Measurements from ENCODE around the gene ZNF333. TPM values are rescaled to one million over a fixed set of nuclear protein-coding genes. Genes with fewer than 3 reads are reported as not detected.
A peak's percentile ranks its signal among the peaks of the same experiment; 100 is the strongest.
"Not testable (repeated sequence)": the region's sequence is repeated elsewhere in the genome, so short reads cannot be mapped to it uniquely, and the experiment has no call there.

ZNF333 gene
- total and polyA plus RNA-seq, 7 donors = 1.8 to 55.4 (median 27.2) TPM

- Histone ChIP-seq H3K4me3 (no peak overlapping the region), H3K27ac (no peak overlapping the region), H3K27me3 (peaks cover 0 to 9% (median 0%) of the 10 kb centered on the region in 3 donors), H3K9me3 (no peaks in the 10 kb centered on the region), H3K4me1 (no peaks in the 10 kb centered on the region), H3K36me3 (no peaks in the 10 kb centered on the region)
- TF ChIP-seq POLR2AphosphoS5 (IDR thresholded peaks at IDR 0.05) (no peak), POLR2A (IDR thresholded peaks at IDR 0.05) (no peak), CTCF (IDR thresholded peaks at IDR 0.05) (no peak), EP300 (IDR thresholded peaks at IDR 0.05) (no peak)
- intact Hi-C loops (cut with DNase I) = no loop called here
- WGBS, 2 donors = 90 to 93% methylated on average over 9 of the region's 9 CpGs
- peak; percentile 36 for DNase-seq
Measured at GRCh38 chr19:14764401-14764800, 74.6 kb downstream of the ZNF333 start.

GRCh38 chr19:14765403-14765802, 75.6 kb downstream of the ZNF333 start:
- 88 to 94% methylated on average over 8 of the region's 18 CpGs for WGBS, 2 donors
- peak; percentile 12 for DNase-seq
- H3K4me3 ChIP-seq; H3K36me3 ChIP-seq; H3K9me3 ChIP-seq; H3K4me1 ChIP-seq; intact Hi-C loops (cut with DNase I); H3K27ac ChIP-seq; H3K27me3 ChIP-seq: not testable (repeated sequence)

- 78 to 89% methylated on average over 15 of the region's 15 CpGs for WGBS, 2 donors
- intact Hi-C loops (cut with DNase I); H3K4me1 ChIP-seq; H3K27me3 ChIP-seq; H3K4me3 ChIP-seq; H3K36me3 ChIP-seq; H3K9me3 ChIP-seq; H3K27ac ChIP-seq: not testable (repeated sequence)
- peak; percentile 10 for DNase-seq
Measured at GRCh38 chr19:14765841-14766240, 76.0 kb downstream of the ZNF333 start.

GRCh38 chr19:14767466-14767971, 77.7 kb downstream of the ZNF333 start:
- WGBS, 2 donors = 77 to 89% methylated on average over 2 of the region's 2 CpGs
- peak; percentile 18 for DNase-seq
- H3K36me3 ChIP-seq = no peaks in the 10 kb centered on the region
- intact Hi-C loops (cut with DNase I) = no loop called here
- H3K9me3 ChIP-seq = no peaks in the 10 kb centered on the region
- H3K27me3 ChIP-seq = peaks cover 0 to 12% (median 0%) of the 10 kb centered on the region in 3 donors
- H3K4me1 ChIP-seq = no peaks in the 10 kb centered on the region
- no peak overlapping the region for H3K4me3 ChIP-seq
- H3K27ac ChIP-seq = no peak overlapping the region
- no peak for TF ChIP-seq POLR2AphosphoS5 (IDR thresholded peaks at IDR 0.05)
- TF ChIP-seq EP300 (IDR thresholded peaks at IDR 0.05) = no peak
- no peak for TF ChIP-seq CTCF (IDR thresholded peaks at IDR 0.05)
- TF ChIP-seq POLR2A (IDR thresholded peaks at IDR 0.05) = no peak

- Histone ChIP-seq H3K4me3 (no peak overlapping the region), H3K27me3 (peaks cover 0 to 13% (median 0%) of the 10 kb centered on the region in 3 donors), H3K27ac (no peak overlapping the region), H3K9me3 (no peaks in the 10 kb centered on the region), H3K36me3 (no peaks in the 10 kb centered on the region), H3K4me1 (no peaks in the 10 kb centered on the region)
- no peak for TF ChIP-seq EP300 (IDR thresholded peaks at IDR 0.05)
- no peak for TF ChIP-seq POLR2A (IDR thresholded peaks at IDR 0.05)
- no peak for TF ChIP-seq POLR2AphosphoS5 (IDR thresholded peaks at IDR 0.05)
- no peak for TF ChIP-seq CTCF (IDR thresholded peaks at IDR 0.05)
- peak; percentile 50 for DNase-seq
- intact Hi-C loops (cut with DNase I) = no loop called here
- 86 to 92% methylated on average over 2 of the region's 2 CpGs for whole genome bisulfite sequencing, 2 donors
Measured at GRCh38 chr19:14768001-14768400, 78.2 kb downstream of the ZNF333 start.

- TF ChIP-seq POLR2A (IDR thresholded peaks at IDR 0.05) = no peak
- no peak for TF ChIP-seq EP300 (IDR thresholded peaks at IDR 0.05)
- no peak for TF ChIP-seq POLR2AphosphoS5 (IDR thresholded peaks at IDR 0.05)
- no peak for TF ChIP-seq CTCF (IDR thresholded peaks at IDR 0.05)
- 84 to 87% methylated on average over 5 of the region's 5 CpGs for WGBS, 2 donors
- no peak overlapping the region for H3K4me3 ChIP-seq
- peaks cover 0 to 20% (median 0%) of the 10 kb centered on the region in 3 donors for H3K27me3 ChIP-seq
- H3K9me3 ChIP-seq = no peaks in the 10 kb centered on the region
- intact Hi-C loops (cut with DNase I) = no loop called here
- no peaks in the 10 kb centered on the region for H3K36me3 ChIP-seq
- no peak overlapping the region for H3K27ac ChIP-seq
- H3K4me1 ChIP-seq = no peaks in the 10 kb centered on the region
- no peak for DNase-seq
Measured at GRCh38 chr19:14769201-14769600, 79.4 kb downstream of the ZNF333 start.

All from sigmoid colon (tissue), 7 donors.